ENCODE results near the gene INSYN2B.
"Not testable (repeated sequence)": the region's sequence is repeated elsewhere in the genome, so short reads cannot be mapped to it uniquely, and the experiment has no call there.

Gene INSYN2B

GRCh38 chr5:169970911-169971765 is 9.2 kb downstream of the INSYN2B start:
- DNase-seq = no peak

- no peak for DNase-seq
Measured at GRCh38 chr5:169970339-169970738, 10.0 kb downstream of the INSYN2B start.

GRCh38 chr5:169964246-169964645 is 16.0 kb downstream of the INSYN2B start:
- no peak for DNase-seq

- DNase-seq = no peak
Measured at GRCh38 chr5:169960659-169961058, 19.6 kb downstream of the INSYN2B start.

- no peak for DNase-seq
Measured at GRCh38 chr5:169958278-169958677, 22.0 kb downstream of the INSYN2B start.

- DNase-seq = no peak
Measured at GRCh38 chr5:169956756-169957155, 23.5 kb downstream of the INSYN2B start.

GRCh38 chr5:169956126-169956525 is 24.2 kb downstream of the INSYN2B start:
- no peak for DNase-seq

- no peak for DNase-seq
Measured at GRCh38 chr5:169954786-169955185, 25.5 kb downstream of the INSYN2B start.

GRCh38 chr5:169953196-169953595 is 27.1 kb downstream of the INSYN2B start:
- not testable (repeated sequence) for DNase-seq

- no peak for DNase-seq
Measured at GRCh38 chr5:169950333-169950732, 30.0 kb downstream of the INSYN2B start.

- no peak for DNase-seq
Measured at GRCh38 chr5:169946743-169947295, 33.5 kb downstream of the INSYN2B start.

- DNase-seq = no peak
Measured at GRCh38 chr5:169945831-169946261, 34.4 kb downstream of the INSYN2B start.

GRCh38 chr5:169944922-169945680 is 35.2 kb downstream of the INSYN2B start:
- no peak for DNase-seq

- DNase-seq = no peak
Measured at GRCh38 chr5:169944115-169944514, 36.2 kb downstream of the INSYN2B start.

GRCh38 chr5:169943026-169943425 is 37.3 kb downstream of the INSYN2B start:
- no peak for DNase-seq

GRCh38 chr5:169942181-169942580 is 38.1 kb downstream of the INSYN2B start:
- no peak for DNase-seq

GRCh38 chr5:169941542-169941941 is 38.8 kb downstream of the INSYN2B start:
- no peak for DNase-seq

GRCh38 chr5:169939731-169940130 is 40.6 kb downstream of the INSYN2B start:
- DNase-seq = no peak

- DNase-seq = no peak
Measured at GRCh38 chr5:169938439-169938838, 41.9 kb downstream of the INSYN2B start.

GRCh38 chr5:169935762-169936161 is 44.5 kb downstream of the INSYN2B start:
- DNase-seq = no peak

GRCh38 chr5:169934990-169935389 is 45.3 kb downstream of the INSYN2B start:
- no peak for DNase-seq

GRCh38 chr5:169933616-169934015 is 46.7 kb downstream of the INSYN2B start:
- no peak for DNase-seq

GRCh38 chr5:169933127-169933526 is 47.2 kb downstream of the INSYN2B start:
- DNase-seq = no peak

GRCh38 chr5:169923988-169924387 is 56.3 kb downstream of the INSYN2B start:
- DNase-seq = no peak
